ENCODE measurements around the gene POLR2E.

The POLR2E gene

GRCh38 chr19:1076951-1077350 lies 18.2 kb downstream of the POLR2E start:
- peak overlapping the region; percentile 57 to 96 (median 89) for H3K4me2 ChIP-seq
- peaks cover 88 to 97% (median 93%) of the 10 kb centered on the region in 11 experiments for H3K36me3 ChIP-seq
- H3K9me3 ChIP-seq (replicated peaks in 1 of 11): no peaks in the 10 kb centered on the region
- peaks cover 70 to 98% (median 93%) of the 10 kb centered on the region in 11 experiments for H4K20me1 ChIP-seq
- peak overlapping the region in 7 of 10 experiments; percentile 13 to 51 (median 30); a peak in 8 of 20 replicates for H3K4me3 ChIP-seq
- H3K27me3 ChIP-seq: no peaks in the 10 kb centered on the region
- peak overlapping the region in 9 of 11 experiments; percentile 42 to 63 (median 52); a peak in 16 of 22 replicates for H3K27ac ChIP-seq
- TF ChIP-seq Cebpa-rat (IDR thresholded peaks at IDR 0.05): no peak
- H3K4me1 ChIP-seq: peaks cover 50 to 90% (median 69%) of the 10 kb centered on the region in 10 experiments
- H3K9ac ChIP-seq: peak overlapping the region in 6 of 11 experiments; percentile 35 to 61 (median 56); a peak in 9 of 22 replicates

- Histone ChIP-seq H3K36me3 (peaks cover 88 to 97% (median 93%) of the 10 kb centered on the region in 11 experiments), H3K9me3 (replicated peaks in 1 of 11) (no peaks in the 10 kb centered on the region), H3K27ac (peak overlapping the region in 9 of 11 experiments; percentile 34 to 63 (median 52); a peak in 15 of 22 replicates), H3K9ac (peak overlapping the region in 10 of 11 experiments; percentile 9 to 61 (median 45); a peak in 14 of 22 replicates), H4K20me1 (peaks cover 71 to 98% (median 93%) of the 10 kb centered on the region in 11 experiments), H3K27me3 (no peaks in the 10 kb centered on the region), H3K4me1 (peaks cover 60 to 90% (median 71%) of the 10 kb centered on the region in 10 experiments), H3K4me3 (peak overlapping the region in 3 of 10 experiments; percentile 43 to 57 (median 45); a peak in 4 of 20 replicates), H3K4me2 (peak overlapping the region; percentile 57 to 96 (median 89))
- TF ChIP-seq Cebpa-rat (IDR thresholded peaks at IDR 0.05): no peak
Measured at GRCh38 chr19:1076046-1076386, 19.2 kb downstream of the POLR2E start.

GRCh38 chr19:1074544-1075283 lies 20.5 kb downstream of the POLR2E start:
- Histone ChIP-seq H3K27ac (peak overlapping the region in 8 of 11 experiments; percentile 46 to 61 (median 54); a peak in 13 of 22 replicates), H3K4me3 (peak overlapping the region in 9 of 10 experiments; percentile 19 to 57 (median 30); a peak in 11 of 20 replicates), H3K9ac (peak overlapping the region in 10 of 11 experiments; percentile 12 to 61 (median 50); a peak in 14 of 22 replicates)

GRCh38 chr19:1073956-1074517 lies 21.1 kb downstream of the POLR2E start:
- TF ChIP-seq Cebpa-rat (IDR thresholded peaks at IDR 0.05): no peak
- Histone ChIP-seq H3K9me3 (replicated peaks in 1 of 11) (no peaks in the 10 kb centered on the region), H3K27ac (peak overlapping the region in 5 of 11 experiments; percentile 12 to 45 (median 35); a peak in 5 of 22 replicates), H3K9ac (peak overlapping the region in 9 of 11 experiments; percentile 12 to 55 (median 38); a peak in 12 of 22 replicates), H3K4me2 (peak overlapping the region; percentile 69 to 97 (median 75)), H4K20me1 (peaks cover 59 to 97% (median 92%) of the 10 kb centered on the region in 11 experiments; a peak in 21 of 22 replicates), H3K4me3 (peak overlapping the region in 6 of 10 experiments; percentile 19 to 57 (median 33); a peak in 7 of 20 replicates), H3K4me1 (peaks cover 78 to 91% (median 87%) of the 10 kb centered on the region in 10 experiments), H3K27me3 (no peaks in the 10 kb centered on the region), H3K36me3 (peaks cover 84 to 97% (median 91%) of the 10 kb centered on the region in 11 experiments)

More at GRCh38 chr19:1074544-1075283, 20.5 kb downstream of the POLR2E start:
- Histone ChIP-seq H3K36me3 (peaks cover 88 to 97% (median 93%) of the 10 kb centered on the region in 11 experiments), H4K20me1 (peaks cover 64 to 98% (median 93%) of the 10 kb centered on the region in 11 experiments), H3K4me2 (peak overlapping the region; percentile 73 to 97 (median 93)), H3K9me3 (replicated peaks in 1 of 11) (no peaks in the 10 kb centered on the region), H3K4me1 (peaks cover 71 to 90% (median 81%) of the 10 kb centered on the region in 10 experiments), H3K27me3 (no peaks in the 10 kb centered on the region)
- no peak for TF ChIP-seq Cebpa-rat (IDR thresholded peaks at IDR 0.05)

GRCh38 chr19:1073063-1073955 lies 21.9 kb downstream of the POLR2E start:
- Histone ChIP-seq H4K20me1 (peaks cover 57 to 94% (median 87%) of the 10 kb centered on the region in 11 experiments; a peak in 21 of 22 replicates), H3K4me2 (peak overlapping the region; percentile 69 to 97 (median 75)), H3K27me3 (no peaks in the 10 kb centered on the region), H3K27ac (peak overlapping the region in 1 of 11 experiments; percentile 12; a peak in 1 of 22 replicates), H3K9ac (peak overlapping the region in 8 of 11 experiments; percentile 12 to 55 (median 32); a peak in 6 of 22 replicates), H3K4me3 (peak overlapping the region in 3 of 10 experiments; percentile 31 to 57 (median 35); a peak in 3 of 20 replicates), H3K4me1 (peaks cover 84 to 96% (median 89%) of the 10 kb centered on the region in 10 experiments), H3K36me3 (peaks cover 86 to 97% (median 92%) of the 10 kb centered on the region in 11 experiments), H3K9me3 (replicated peaks in 1 of 11) (no peaks in the 10 kb centered on the region)
- TF ChIP-seq Cebpa-rat (IDR thresholded peaks at IDR 0.05): no peak

GRCh38 chr19:1072371-1073015 lies 22.7 kb downstream of the POLR2E start:
- TF ChIP-seq Cebpa-rat (IDR thresholded peaks at IDR 0.05): no peak
- H3K36me3 ChIP-seq: peaks cover 80 to 91% (median 85%) of the 10 kb centered on the region in 11 experiments
- no peak overlapping the region for H3K4me3 ChIP-seq
- H3K27me3 ChIP-seq: no peaks in the 10 kb centered on the region
- H3K4me1 ChIP-seq: peaks cover 79 to 92% (median 83%) of the 10 kb centered on the region in 10 experiments
- H3K27ac ChIP-seq: peak overlapping the region in 3 of 11 experiments; percentile 15 to 40 (median 19); a peak in 3 of 22 replicates
- peaks cover 51 to 90% (median 79%) of the 10 kb centered on the region in 11 experiments; a peak in 21 of 22 replicates for H4K20me1 ChIP-seq
- H3K9me3 ChIP-seq (replicated peaks in 1 of 11): no peaks in the 10 kb centered on the region
- H3K9ac ChIP-seq: peak overlapping the region in 7 of 11 experiments; percentile 2 to 95 (median 21); a peak in 6 of 22 replicates
- H3K4me2 ChIP-seq: peak overlapping the region in 9 of 11 experiments; percentile 4 to 97 (median 88); a peak in 13 of 22 replicates

All from BLaER1 treated with 17β-estradiol and CSF1 and Interleukin-3, amounts not matched to agents 10 nM and 100 nM (cell line).